HS-27A (cell line): ENCODE data around the gene ARL14.
"Not testable (repeated sequence)": the region's sequence is repeated elsewhere in the genome, so short reads cannot be mapped to it uniquely, and the experiment has no call there.

Source experiments
- DNase-seq: peaks from one replicate; pipeline ENCODE4 v3.0.0-alpha.2; 2012; ENCODE audit warnings: low read depth, missing footprints

ARL14 gene

DNA sequence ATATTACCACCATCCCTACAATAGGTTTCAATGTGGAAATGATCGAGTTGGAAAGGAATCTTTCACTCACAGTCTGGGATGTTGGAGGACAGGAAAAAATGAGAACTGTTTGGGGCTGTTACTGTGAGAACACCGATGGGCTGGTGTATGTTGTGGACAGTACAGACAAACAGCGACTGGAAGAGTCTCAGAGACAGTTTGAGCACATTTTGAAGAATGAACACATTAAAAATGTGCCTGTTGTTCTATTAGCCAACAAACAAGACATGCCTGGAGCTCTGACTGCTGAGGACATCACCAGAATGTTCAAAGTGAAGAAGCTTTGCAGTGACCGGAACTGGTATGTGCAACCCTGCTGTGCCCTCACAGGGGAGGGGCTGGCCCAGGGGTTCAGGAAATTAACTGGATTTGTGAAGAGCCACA is 510 bp downstream of the ARL14 start:
- no peak for DNase-seq

DNA sequence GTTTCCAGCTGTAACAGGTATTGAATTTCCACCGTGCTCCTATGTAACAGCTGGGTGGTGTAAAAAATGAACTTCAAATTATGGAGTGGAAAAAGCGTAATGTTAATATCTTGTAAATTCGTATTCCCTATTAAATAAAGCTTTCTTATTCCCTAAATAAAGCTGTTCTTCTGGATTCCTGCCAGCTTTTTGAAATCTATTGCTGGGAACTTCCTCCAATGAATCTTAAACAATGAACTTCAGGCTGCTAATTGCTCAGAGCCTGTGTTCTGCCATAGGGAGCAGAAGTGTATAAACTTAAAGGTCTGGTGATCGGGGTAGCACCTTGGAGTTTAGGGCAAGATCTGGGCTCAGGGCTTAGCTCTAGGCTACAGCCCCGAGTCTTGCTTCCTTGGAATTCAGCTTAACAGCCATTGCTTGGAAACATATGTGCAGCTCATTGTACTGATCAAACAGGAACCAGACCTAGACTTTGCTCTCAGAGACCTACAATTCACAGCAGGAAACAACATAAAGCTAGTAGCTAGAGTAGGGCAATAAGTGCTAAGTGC is 1.4 kb downstream of the ARL14 start:
- no peak for DNase-seq

DNA sequence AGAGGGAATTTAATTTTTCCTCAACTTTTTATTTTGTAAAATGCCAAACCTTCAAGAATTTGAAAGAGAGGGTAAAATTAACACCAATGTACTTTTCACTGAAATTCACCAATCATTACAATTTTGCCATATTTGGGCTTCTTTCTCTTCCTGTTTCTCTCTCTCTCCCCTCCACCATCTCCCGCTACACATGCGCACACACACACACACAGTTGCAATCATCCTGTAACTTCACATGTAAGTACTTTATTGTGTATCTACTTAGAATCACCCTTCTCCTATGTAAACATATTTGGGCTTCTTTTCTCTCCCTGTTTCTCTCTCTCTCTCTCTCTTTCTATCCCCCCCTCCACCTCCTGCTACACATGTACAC is 7.4 kb downstream of the ARL14 start:
- DNase-seq = no peak

DNA sequence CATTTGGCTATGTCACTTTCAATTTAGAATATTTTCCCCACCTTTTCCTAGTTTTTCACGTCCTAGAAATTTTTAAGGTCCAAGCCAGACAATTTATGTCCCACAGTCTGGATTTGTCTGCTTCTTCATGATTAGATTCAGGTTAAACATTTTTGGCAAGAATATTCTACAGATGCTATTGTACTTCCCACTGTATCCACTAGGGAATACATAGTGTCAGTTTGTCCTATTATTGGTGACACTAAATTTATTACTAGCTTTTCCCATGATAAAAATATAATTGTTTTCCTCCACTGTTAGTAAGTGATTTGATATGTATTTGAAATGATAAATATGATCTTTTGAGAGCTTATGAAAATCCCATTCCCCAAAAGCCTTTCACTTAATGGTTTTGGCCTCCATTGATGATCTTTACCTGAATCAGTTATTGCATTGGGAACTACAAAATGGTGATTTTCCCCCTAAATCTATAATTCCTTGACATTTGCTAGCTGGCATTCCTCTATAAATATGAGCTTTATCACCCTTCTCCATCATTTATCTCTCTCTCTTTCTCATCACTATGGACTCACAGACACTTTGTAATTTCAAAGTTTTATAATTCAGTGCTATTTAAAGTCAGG is 8.3 kb downstream of the ARL14 start:
- no peak for DNase-seq

DNA sequence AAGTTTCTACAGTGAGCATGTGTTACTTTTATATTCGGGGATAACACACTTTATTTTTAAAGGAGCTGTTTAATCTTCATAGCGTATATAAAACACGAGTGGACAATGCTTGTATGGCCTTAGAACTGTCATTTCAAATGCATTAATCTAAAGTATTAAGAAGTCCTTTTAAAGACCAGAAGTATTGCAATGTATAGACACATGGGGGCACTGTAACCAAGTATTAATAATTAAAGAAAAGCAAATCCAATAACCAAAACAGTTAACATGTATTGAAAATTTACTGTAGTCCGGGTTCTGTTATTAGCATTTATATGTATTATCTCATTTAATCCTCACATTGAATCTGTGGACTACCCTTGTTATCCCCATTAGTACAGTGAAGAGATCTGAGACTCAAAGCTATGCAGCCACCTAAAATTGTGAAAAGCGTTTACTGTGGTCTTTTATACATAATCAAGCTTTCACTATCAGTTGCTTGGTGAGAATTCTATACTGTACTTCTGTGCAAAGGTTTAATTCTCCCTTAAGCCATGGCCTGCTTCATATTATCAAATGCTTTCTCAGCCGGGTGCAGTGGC is 10.1 kb downstream of the ARL14 start:
- DNase-seq = no peak

DNA sequence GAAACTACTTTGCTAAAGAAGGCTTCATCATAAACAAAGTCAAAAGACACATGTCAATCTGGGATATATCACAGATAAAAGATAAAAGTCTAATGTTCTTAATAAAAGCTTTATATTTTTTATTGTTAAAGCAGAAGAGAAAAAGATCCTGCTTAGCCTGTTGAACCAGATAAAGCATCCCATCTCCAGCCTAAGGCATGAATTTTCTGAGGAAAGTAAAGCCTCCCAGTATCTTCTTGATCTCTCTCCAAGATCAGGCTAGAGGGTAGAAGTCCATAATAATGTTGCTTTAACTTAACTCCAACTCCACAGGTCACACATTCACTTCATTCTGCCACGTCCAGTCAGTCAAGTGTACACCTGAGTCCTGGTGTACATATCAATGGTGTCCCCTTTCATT is 14.2 kb downstream of the ARL14 start:
- DNase-seq = no peak

DNA sequence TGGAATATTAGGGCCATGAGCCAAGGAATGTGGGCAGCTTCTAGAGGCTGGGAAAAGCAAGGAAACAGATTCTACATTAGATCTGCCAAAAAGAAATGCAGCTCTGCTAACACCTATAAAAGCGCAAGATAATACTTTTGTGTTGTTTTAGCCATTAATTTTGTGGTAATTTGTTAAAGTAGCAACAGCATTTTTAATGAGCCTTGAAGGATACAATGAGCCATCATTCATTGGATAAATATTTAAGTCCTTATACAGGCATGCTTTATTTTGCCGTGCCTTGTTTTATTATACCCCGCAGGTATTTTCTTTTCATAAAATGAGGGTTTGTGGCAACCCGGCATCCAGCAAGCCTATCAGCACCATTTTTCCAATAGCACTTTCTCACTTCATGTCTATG is 15.0 kb downstream of the ARL14 start:
- DNase-seq = no peak

DNA sequence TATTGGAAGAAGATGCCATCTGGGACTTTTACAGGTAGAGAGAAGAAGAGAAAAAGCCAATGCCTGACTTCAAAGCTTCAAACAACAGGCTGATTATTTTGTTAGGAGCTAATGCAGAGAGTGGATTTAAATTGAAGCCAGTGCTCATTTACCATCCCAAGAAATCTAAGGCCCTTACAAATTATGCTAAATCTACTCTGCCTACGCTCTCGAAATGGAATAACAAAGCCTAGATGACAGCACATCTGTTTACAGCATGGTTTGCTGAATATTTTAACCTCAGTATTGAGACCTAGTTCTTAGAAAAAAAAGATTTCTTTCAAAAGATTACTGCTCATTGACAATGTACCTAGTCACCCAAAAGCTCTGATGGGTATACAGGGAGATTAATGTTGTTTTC is 16.2 kb downstream of the ARL14 start:
- DNase-seq = no peak

DNA sequence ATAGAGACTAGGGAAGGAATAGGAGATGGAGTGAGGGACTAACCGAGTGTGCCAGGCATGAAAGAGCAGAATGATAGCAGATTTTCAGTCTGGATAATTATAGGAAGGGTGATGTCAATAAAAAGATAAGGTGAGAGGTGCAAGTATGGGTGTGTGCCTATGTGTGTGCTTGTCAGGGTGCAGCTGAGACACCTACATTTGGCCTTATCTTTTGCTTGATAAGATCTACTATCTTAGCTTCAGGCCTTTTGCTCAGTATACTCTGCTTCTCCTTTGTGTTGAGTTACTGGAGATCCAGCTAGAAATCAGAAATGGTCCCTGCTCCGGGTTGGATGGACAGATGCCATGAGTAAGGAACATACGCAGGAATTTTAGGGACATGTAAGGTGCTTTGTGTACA is 17.4 kb downstream of the ARL14 start:
- DNase-seq = no peak

DNA sequence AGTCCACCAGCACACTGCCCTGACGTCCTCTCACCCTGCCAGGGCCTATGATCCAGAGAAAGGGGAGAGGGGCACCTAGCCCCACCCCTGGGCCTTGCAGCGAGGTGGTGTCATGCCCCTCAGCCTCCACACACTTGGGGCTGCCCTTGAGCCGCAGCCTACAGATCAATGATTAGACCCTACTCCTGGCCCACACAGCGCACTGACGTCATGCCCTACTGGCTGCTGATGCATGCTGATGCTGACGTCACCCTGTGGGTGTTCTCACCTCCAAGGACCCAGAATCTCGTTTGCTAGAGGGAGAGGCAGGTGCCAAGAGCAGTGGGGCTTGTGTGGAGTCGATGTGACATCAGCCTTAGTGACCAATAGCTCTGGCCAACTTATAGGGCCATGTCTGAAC is 18.0 kb downstream of the ARL14 start:
- no peak for DNase-seq

DNA sequence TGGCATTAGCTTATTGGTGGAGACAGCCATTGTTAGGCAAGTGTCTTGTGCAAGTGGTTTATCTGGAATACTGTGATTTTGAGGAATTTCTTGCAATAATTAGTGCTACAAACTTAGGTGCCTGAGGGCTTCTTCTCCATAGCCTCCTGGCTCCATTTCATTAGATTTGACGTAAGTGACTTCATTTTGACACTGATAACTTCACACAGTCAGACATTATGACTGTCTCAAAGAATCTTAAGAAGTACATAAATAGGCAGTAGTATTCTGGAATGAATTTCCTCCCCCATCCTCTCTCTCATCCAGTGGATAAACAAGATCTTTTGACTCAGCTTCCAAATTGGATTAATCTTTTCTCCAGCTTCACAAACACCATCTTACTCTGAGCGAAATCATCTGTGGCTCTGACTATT is 19.0 kb downstream of the ARL14 start:
- no peak for DNase-seq

DNA sequence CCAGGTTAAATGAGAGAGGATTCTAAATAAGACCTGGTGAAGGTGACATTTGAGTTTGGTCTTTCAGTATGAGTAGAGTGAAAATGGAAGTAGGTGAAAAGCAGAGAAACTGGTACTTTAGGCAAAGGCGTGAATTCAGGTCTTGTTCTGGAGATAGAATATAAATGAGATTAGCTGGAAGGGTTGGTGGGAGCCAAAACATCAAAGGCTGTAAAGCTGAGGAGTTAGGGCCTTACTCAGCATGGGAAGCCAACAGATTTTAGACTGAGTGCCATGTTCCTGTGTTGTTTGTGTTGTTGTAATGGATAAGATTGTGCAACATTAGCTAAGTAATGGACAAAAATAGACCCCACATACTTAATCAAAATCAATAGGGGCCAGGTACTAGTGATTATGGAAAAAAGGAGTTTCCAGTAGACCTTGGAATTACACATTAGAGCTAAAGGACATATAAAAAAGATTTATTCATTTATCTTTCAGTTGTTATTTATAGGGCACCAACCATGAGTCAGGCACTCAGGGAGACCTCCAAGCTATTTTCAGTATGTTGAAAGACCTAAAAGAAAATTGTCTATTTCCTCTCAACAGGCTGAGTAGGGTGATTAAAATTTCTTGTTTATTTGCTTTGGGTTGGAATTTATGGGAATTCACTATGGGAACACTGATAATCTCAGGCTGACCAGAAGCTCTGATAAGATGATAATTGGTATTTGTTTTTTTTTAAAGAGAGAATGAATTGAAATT is 20.8 kb downstream of the ARL14 start:
- DNase-seq = no peak

DNA sequence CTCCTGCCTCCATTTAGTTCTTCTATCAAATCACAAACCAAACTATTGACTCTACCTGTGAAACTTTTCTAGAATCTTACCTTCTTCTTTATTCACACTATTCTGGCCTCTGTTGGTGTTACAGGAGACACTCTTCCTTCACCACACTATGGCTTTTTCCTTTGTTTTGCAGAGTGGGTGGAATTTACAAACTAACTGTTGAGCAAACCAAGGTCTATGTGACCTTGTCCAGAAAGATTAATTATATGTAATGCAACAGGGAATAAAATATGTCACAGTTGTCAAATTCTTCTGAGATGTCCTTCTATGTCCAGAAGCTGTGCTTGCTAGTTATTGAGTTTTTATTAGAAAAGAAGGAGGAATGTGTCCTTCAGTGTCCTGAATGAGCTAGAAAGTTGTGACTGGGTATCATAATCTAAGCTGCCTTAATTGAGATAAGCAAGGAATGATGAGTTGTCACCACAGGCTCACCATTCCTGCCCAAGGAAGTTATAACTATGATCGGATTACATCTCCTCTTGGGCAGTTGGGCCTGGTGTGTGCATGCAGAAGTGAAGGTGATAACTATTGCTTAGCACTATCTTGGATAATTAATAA is 21.7 kb downstream of the ARL14 start:
- DNase-seq = no peak

DNA sequence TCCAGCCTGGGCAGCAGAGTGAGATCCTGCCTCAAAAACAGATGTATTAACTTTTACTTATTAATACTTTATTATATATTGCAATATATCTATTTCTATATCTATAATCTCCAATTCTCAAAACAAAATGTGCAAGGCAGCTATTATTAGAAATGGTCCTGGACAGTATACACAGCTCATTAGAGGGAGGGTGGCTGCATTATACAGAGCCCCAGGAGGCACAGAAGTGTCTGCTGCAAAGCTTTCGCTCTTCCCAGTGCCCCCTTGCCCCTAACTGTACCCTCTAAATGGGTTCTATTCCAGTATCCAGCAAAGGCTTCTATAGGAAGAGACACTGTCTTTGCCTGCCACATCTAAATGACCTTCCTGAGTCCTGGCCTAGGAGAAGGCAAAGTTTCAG is 24.5 kb downstream of the ARL14 start:
- DNase-seq = no peak

DNA sequence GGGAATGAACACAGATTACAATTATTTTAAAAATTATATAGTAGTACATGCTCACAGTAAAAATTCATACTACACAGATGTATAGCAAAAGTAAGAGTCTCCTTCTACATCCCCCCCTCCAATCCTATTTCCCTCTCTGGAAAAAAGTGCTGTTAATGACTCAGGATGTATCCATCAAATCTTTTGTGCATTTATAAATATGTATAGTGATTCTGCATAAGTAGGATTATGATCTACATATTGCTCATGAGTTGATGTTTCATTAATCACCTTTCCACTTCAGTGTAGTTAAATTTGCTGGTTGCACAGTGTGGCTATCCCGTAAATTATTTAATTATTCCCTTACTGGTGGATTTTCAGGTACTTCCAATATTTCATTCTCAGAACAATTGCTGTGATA is 25.3 kb downstream of the ARL14 start:
- DNase-seq = no peak

DNA sequence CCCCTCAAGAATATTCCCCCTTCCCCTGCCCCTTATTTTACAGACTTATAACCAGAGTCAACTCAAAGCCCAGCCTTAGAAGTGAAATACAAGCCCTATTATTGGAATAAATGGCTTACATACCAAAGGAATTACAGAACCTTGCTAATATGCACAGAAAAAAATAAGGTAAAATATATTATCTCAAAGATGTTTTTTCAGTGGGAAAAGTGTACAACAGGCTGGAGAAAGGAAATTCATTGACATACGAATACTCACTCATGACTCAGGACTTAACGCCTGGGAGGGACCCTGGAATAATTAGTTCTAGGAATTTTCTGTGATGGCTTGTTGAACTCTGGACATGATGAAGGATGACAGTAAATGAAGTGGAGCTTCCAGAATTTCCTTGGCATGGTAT is 27.0 kb downstream of the ARL14 start:
- DNase-seq = no peak

DNA sequence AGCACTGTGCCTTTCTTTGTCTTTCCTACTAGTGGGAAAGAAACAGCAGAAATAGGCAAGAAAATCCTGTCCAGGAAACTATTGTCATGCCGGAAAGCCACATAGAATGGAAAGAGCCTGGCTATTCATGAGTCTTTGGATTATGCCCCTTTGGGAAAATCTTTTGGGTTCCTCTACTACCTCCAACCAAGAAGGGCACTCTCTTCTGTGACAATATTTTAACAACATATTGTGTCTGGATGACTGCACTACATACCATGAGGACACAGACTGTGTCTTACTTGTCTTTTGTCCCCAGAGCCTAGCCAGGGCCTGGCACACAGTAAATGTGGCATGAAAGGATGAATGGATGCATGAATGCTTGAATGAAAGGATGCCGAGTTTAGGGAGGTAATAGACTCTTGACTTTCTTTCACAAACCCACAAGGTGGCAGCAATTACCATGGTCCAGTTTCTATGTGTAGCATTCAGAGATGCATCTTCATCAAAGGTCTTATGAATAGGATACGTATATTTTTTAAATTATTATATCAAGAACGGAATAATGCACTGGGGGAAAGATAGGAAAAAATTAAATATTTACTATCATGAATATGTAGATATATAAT is 30.3 kb downstream of the ARL14 start:
- DNase-seq = no peak

DNA sequence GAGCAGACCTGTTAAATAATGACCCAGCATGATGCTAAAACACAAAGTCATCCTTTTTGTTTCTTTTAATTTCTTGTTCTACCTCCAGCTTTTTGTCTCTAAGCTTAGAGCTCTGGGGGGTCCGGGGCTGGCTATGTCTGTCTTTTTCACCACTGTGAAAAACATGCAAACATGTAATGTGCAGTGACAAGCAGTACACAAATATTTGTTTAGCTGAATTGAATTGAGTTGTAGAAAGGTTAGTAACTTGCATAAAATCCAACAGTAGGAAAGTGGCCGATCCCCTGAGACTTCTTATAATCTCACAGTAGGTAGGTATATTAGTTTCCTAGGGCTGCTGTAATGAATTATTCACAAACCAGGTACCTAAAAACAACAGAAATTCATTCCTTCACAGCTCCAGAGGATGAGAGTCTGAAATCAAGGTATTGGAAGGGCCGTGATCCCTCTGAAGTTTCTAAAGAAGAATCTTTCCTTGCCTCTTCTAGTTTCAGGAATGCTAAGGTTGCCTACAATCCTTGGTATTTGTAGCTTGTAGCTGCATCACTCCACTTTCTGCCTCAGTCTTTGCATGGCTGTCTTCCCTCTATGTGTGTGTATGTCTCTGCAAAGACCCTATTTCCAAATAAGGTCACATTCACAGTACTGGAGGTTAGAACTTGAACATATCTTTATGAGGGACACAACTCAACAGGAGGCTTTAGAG is 32.7 kb downstream of the ARL14 start:
- DNase-seq = no peak

DNA sequence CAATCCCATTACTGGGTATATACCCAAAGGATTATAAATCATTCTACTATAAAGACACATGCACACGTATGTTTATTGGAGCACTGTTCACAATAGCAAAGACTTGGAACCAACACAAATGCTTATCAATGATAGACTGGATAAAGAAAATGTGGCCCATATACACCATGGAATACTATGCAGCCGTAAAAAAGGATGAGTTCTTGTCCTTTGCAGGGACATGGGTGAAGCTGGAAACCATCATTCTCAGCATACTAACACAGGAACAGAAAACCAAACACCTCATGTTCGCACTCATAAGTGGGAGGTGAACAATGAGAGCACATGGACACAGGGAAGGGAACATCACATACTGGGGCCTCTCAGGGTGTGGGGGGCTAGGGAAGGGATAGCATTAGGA is 36.2 kb downstream of the ARL14 start:
- not testable (repeated sequence) for DNase-seq

DNA sequence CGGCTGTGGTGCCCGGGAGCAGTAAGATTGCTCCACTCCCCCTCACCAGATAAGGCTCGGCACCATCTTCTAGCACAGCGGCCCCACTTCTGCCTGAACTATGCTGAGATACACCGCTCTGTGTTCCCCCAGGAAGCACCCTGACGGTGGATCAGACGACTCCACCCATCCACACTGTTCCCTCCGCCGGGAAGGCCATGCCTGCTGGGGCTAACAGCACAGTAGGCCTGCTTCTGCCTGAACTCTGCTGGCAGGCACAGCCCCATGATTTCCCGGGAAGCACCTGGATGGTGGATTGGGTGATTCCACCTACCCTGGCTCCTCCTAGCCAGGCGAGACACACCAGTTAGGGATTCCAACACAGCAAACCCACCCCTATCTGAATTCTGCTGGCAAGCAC is 42.8 kb downstream of the ARL14 start:
- no peak for DNase-seq

DNA sequence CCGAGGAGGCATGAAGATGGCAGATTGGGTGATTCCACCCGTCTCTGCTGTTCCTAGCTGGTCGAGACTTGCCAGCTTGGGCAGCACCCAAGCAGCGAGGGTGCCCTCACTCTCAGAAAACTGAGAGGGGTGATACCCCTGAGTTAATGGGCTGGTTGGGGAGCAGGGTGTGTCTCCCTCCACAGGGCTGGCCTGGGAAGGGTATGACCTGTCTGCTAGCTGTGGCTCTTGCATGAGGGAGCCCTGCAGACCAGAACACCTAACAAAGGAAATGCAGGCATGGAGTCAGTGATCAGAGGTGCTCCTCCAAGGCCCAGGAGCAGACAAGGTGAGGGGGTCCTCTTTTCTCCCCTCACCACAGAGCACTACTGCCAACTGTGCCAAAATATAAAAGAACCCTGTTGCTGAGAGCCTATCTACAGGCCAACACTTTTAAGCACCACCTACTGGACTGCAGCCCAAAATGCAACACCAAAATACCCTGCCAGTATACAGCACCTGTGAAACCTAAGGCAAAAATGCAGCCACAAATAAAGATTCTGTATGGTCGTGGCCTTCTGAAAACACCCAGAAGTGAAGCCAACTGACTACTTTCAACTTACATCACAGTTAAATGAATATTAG is 43.3 kb downstream of the ARL14 start:
- DNase-seq = no peak

DNA sequence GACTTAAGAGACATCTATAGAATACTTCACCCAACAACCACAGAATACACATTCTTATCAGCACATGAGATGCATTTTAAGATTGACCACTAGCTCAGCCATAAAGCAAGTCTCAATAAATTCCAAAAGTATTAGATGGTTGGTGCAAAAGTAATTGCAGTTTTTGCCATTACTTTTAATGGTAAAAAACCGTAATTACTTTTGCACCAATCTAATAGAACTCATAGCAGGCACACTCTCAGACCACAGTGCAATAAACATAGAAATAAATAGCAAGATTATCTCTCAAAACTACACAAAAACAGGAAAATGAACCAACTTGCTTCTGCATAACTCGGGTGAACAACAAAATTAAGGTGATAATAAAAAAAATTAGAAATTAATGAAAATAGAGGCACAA is 45.4 kb downstream of the ARL14 start:
- no peak for DNase-seq
